K562 (cell line): ENCODE measurements around the gene PFKP. TPM values are rescaled to one million over a fixed set of nuclear protein-coding genes. Genes with fewer than 3 reads are reported as not detected.

ENCODE experiments used
- ATAC-seq: fragments of 200-7000 bp; cut with Tn5 transposase; 3 replicates; pipeline ENCODE4 v1.9.1; 2020; ENCODE audit warnings: moderate library complexity
- BruUV-seq: library from RNA; stranded (reverse); fragments of 400-500 nt; replicated peaks from 2 replicates; lab custom pipeline; 2021; lab: Mats Ljungman, UMichigan
- CTCF ChIA-PET: fragments of 300-600 bp; formaldehyde crosslinking; extraction: SDS; loops from one replicate; lab custom pipeline; 2021; ENCODE audit warnings: low intra/inter-chr PET ratio; lab: Yijun Ruan, JAX
- POLR2A ChIA-PET: fragments of 300-600, 350-650 bp; sonication (Branson Sonifier 250); formaldehyde crosslinking; extraction: SDS; loops from one replicate; lab custom pipeline; 2021; ENCODE audit warnings: antibody characterized with exemption, inconsistent platforms; lab: Yijun Ruan, JAX
- DNase-seq, 4 experiments: peaks; one replicate each; pipeline versions ENCODE4 v3.0.0 to v3.0.0-alpha.2; 2011 to 2018; ENCODE audit warnings: low spot score in 3 of 4, mixed read lengths in 3 of 4; ENCODE audit errors: extremely low read depth in 1 of 4
- FAIRE-seq: peaks from 2 replicates; lab custom pipeline; 2011; peaks lifted over from hg19 to GRCh38; lab: Jason Lieb, UNC
- H2AFZ ChIP-seq: 2 replicates; pipeline ENCODE4 v1.6.0; 2011; ENCODE audit warnings: low read depth, low read length, control low read depth, inconsistent platforms
- H3K27ac ChIP-seq: fragments of 200-600 bp; 3 replicates; pipeline ENCODE4 v1.8.0; 2011; ENCODE audit warnings: low read depth, mild to moderate bottlenecking, control low read depth, inconsistent platforms, low read length, moderate library complexity, mixed read lengths; ENCODE audit errors: extremely low read depth
- H3K27me3 ChIP-seq, 2 experiments: fragments of 300-600 bp in 1 of 2; 2 replicates in 1 of 2; 3 replicates in 1 of 2; pipeline versions ENCODE4 v1.6.0 to v1.8.0; 2011; ENCODE audit warnings: inconsistent platforms in 2 of 2, low read length in 2 of 2, mild to moderate bottlenecking in 1 of 2, mixed read lengths in 1 of 2, moderate library complexity in 1 of 2; ENCODE audit not compliant: control insufficient read depth in 2 of 2, insufficient read depth in 2 of 2
- H3K36me3 ChIP-seq: fragments of 300-600 bp; 3 replicates; pipeline ENCODE4 v1.8.0; 2011; ENCODE audit warnings: mild to moderate bottlenecking, low read length, inconsistent platforms; ENCODE audit not compliant: control insufficient read depth, insufficient read depth
- H3K4me1 ChIP-seq, 2 experiments: fragments of 200-600 bp in 1 of 2; replicated peaks in 1 of 2; 2 replicates in 1 of 2; 3 replicates in 1 of 2; pipeline versions ENCODE4 v1.5.1 to v1.8.0; 2011; ENCODE audit warnings: inconsistent platforms in 2 of 2, low read length in 2 of 2, mild to moderate bottlenecking in 1 of 2, mixed read lengths in 1 of 2, moderate library complexity in 1 of 2; ENCODE audit not compliant: control insufficient read depth in 2 of 2, insufficient read depth in 2 of 2
- H3K4me2 ChIP-seq: 2 replicates; pipeline ENCODE4 v1.6.1; 2011; ENCODE audit warnings: low read length, control low read depth, inconsistent platforms, mixed read lengths; ENCODE audit not compliant: insufficient read depth
- H3K4me3 ChIP-seq: fragments of 200-600 bp; sonication (generic), shearing (Covaris generic); 2 replicates; pipeline ENCODE4 v1.5.1; 2016; ENCODE audit warnings: control low read depth, inconsistent platforms
- H3K79me2 ChIP-seq: fragments of 200-600 bp; 3 replicates; pipeline ENCODE4 v1.8.0; 2011; ENCODE audit warnings: low read length, inconsistent platforms; ENCODE audit not compliant: control insufficient read depth, insufficient read depth
- H3K9ac ChIP-seq, 2 experiments: 2 replicates each; pipeline versions ENCODE4 v1.6.0 to v1.6.1; 2011; ENCODE audit warnings: low read depth in 2 of 2, low read length in 2 of 2, control low read depth in 1 of 2, inconsistent platforms in 1 of 2, mild to moderate bottlenecking in 1 of 2, mixed read lengths in 1 of 2; ENCODE audit not compliant: insufficient read depth in 1 of 2
- H3K9me1 ChIP-seq: one replicate; pipeline ENCODE4 v1.6.0; 2011; ENCODE audit warnings: inconsistent platforms, mild to moderate bottlenecking, low read length, moderate library complexity; ENCODE audit not compliant: control insufficient read depth, insufficient read depth
- H3K9me3 ChIP-seq: replicated peaks from 2 replicates; pipeline ENCODE4 v1.5.1; 2011; ENCODE audit warnings: low read depth, low read length, inconsistent platforms; ENCODE audit not compliant: control insufficient read depth, insufficient read depth
- H4K20me1 ChIP-seq: replicated peaks from 2 replicates; pipeline ENCODE4 v1.6.1; 2011; ENCODE audit warnings: low read length, inconsistent platforms, mixed read lengths; ENCODE audit not compliant: control insufficient read depth, insufficient read depth
- ELK1 ChIP-seq: sonication (generic); formaldehyde crosslinking; IDR thresholded peaks from 2 replicates; pipeline ENCODE4 v1.8.1; 2022; ENCODE audit warnings: missing genetic modification reagents
- HNRNPL ChIP-seq: fragments of 200-400 bp; formaldehyde crosslinking; IDR thresholded peaks from 2 replicates; pipeline ENCODE4 v1.6.1; 2017; ENCODE audit warnings: low read depth, mild to moderate bottlenecking, low read length
- HNRNPLL ChIP-seq: fragments of 200-400 bp; formaldehyde crosslinking; IDR thresholded peaks from 2 replicates; pipeline ENCODE4 v1.6.1; 2017; ENCODE audit warnings: low read length, low read depth, mild to moderate bottlenecking; ENCODE audit not compliant: poor library complexity, severe bottlenecking
- JUN ChIP-seq, 2 experiments: sonication (generic) in 1 of 2; formaldehyde crosslinking in 1 of 2; IDR thresholded peaks; 2 replicates each; pipeline versions ENCODE4 v1.6.1 to v1.8.0; 2012 to 2022; ENCODE audit warnings: borderline replicate concordance in 2 of 2, mild to moderate bottlenecking in 2 of 2, improper control_type of control experiment in 1 of 2, low read depth in 1 of 2, low read length in 1 of 2, missing genetic modification reagents in 1 of 2
- KDM1A ChIP-seq, 2 experiments: fragments of 450-650 bp; IDR thresholded peaks; 2 replicates each; pipeline ENCODE4 v1.6.1; 2016; ENCODE audit warnings: mild to moderate bottlenecking in 2 of 2
- KLF16 ChIP-seq: IDR thresholded peaks from 2 replicates; pipeline ENCODE4 v1.6.1; 2016; ENCODE audit warnings: antibody characterized with exemption
- NCOR1 ChIP-seq: fragments of 450-650 bp; IDR thresholded peaks from 2 replicates; pipeline ENCODE4 v1.6.1; 2016; ENCODE audit warnings: mild to moderate bottlenecking, moderate library complexity
- NFE2L1 ChIP-seq: fragments of 450-650 bp; IDR thresholded peaks from 2 replicates; pipeline ENCODE4 v1.6.1; 2016; ENCODE audit warnings: missing genetic modification characterization, low read depth, mild to moderate bottlenecking, missing compliant biosample characterization, moderate library complexity, borderline replicate concordance
- PHF20 ChIP-seq: fragments of 450-650 bp; IDR thresholded peaks from 2 replicates; pipeline ENCODE4 v1.6.1; 2018; ENCODE audit not compliant: partially characterized antibody
- POLR2A ChIP-seq: fragments of 450-650 bp; conservative IDR thresholded peaks from 2 replicates; pipeline ENCODE4 v1.6.1; 2016
- STAT5A ChIP-seq: IDR thresholded peaks from 2 replicates; pipeline ENCODE4 v1.6.1; 2012; ENCODE audit warnings: low read length, inconsistent platforms, borderline replicate concordance
- SUPT5H ChIP-seq: fragments of 450-650 bp; IDR thresholded peaks from 2 replicates; pipeline ENCODE4 v1.6.1; 2016
- TAF7 ChIP-seq: fragments of 450-650 bp; IDR thresholded peaks from 2 replicates; pipeline ENCODE4 v1.6.1; 2016; ENCODE audit warnings: missing genetic modification characterization, missing compliant biosample characterization
- TARDBP ChIP-seq: fragments of 450-650 bp; IDR thresholded peaks from 2 replicates; pipeline ENCODE4 v1.6.1; 2016
- ZNF212 ChIP-seq: fragments of 450-650 bp; formaldehyde crosslinking; IDR thresholded peaks from 2 replicates; pipeline ENCODE4 v1.4.0; 2020; ENCODE audit warnings: mild to moderate bottlenecking
- ZNF253 ChIP-seq: fragments of 250-450 bp; sonication (Bioruptor Pico); conservative IDR thresholded peaks from 2 replicates; pipeline ENCODE4 v1.6.1; 2021; ENCODE audit warnings: mild to moderate bottlenecking
- WGBS: fragments of 100-300 bp; shearing (Covaris generic); methylation state at CpG from one replicate; pipeline ENCODE4 v1.1.6; 2016; ENCODE audit warnings: low coverage, mixed read lengths; ENCODE audit not compliant: insufficient coverage; ENCODE audit errors: missing lambda C conversion rate; 5-methylcytosine and 5-hydroxymethylcytosine counted together
- in situ Hi-C: fragments of 300-500 bp; cut with MboI; formaldehyde crosslinking; loops from 4 replicates; pipeline ENCODE4 v1.15.0; 2018; ENCODE audit warnings: inconsistent platforms, mixed read lengths
- intact Hi-C: fragments of 100-400 bp; cut with micrococcal nuclease; formaldehyde crosslinking; loops from 2 replicates; pipeline ENCODE4 v1.14.2; 2022
- polyA plus RNA-seq, 8 experiments: library from polyadenylated mRNA; depleted of rRNA in 4 of 8; stranded (reverse) in 5 of 8; unstranded in 3 of 8; fragments of >200 nt; fragmentation: Nextera tagmentation in 2 of 8; fragmentation: Illumina TruSeq in 1 of 8; extraction: Ambion mirVana in 2 of 8; extraction: Trizol in 1 of 8; gene quantifications; 2 replicates each; pipeline versions ENCODE4 v1.2.1 to v1.2.3, GENCODE V29; 2011 to 2014; ENCODE audit warnings: inconsistent platforms in 1 of 8, missing spikeins in 1 of 8
- total RNA-seq, 7 experiments: library from RNA; depleted of rRNA in 6 of 7; stranded (reverse); fragments of >200 nt in 6 of 7; fragmentation: Illumina TruSeq in 2 of 7; extraction: Trizol in 2 of 7; gene quantifications; 2 replicates each; pipeline versions ENCODE4 v1.2.1 to v1.2.3, GENCODE V29; 2011 to 2021; ENCODE audit warnings: low replicate concordance in 1 of 7

PFKP gene
- total and polyA plus RNA-seq, 9 of the 15 experiments (the other 6 are each of a cell fraction or from before 2014, with no cell fraction given), result 23.5 to 116 (median 62.1) TPM

GRCh38 chr10:3110782-3111620 lies 43.7 kb downstream of the PFKP start:
- no TSS peak for BruUV-seq
- H3K27me3 ChIP-seq, result no peaks in the 10 kb centered on the region
- POLR2A ChIA-PET, result interaction anchor here (1.0 to 1.9 kb wide), 3 partner anchors 10 to 16 kb away, joined by 3 to 4 read pairs (median 3); no protein-coding TSS in a partner anchor

More at GRCh38 chr10:3110782-3111620, 43.7 kb downstream of the PFKP start:
- intact Hi-C loops, result no loop called here
- H3K79me2 ChIP-seq, result no peaks in the 10 kb centered on the region
- peaks cover 83% of the 10 kb centered on the region for H3K36me3 ChIP-seq
- H3K4me1 ChIP-seq, result no peaks in the 10 kb centered on the region
- no peaks in the 10 kb centered on the region for H4K20me1 ChIP-seq
- no peak for DNase-seq
- no peak for FAIRE-seq
- in situ Hi-C loops, result no loop called here
- H2AFZ ChIP-seq, result no peak overlapping the region
- no peaks in the 10 kb centered on the region for H3K9me3 ChIP-seq
- WGBS, result 86% methylated on average over 9 of the region's 9 CpGs
- no peak for ATAC-seq
- CTCF ChIA-PET, result no interaction called here
- H3K9ac ChIP-seq, result no peak overlapping the region
- no peak overlapping the region for H3K4me2 ChIP-seq
- H3K4me3 ChIP-seq, result no peak overlapping the region
- TF ChIP-seq STAT5A, result peak; percentile 65
- TF ChIP-seq TARDBP, result peak; percentile 65; the same call in 1 of the 2 replicates
- no peak for TF ChIP-seq HNRNPLL
- TF ChIP-seq TAF7 (tag), result 0 out of 2 replicates have a peak, but pooled peaks have one; percentile 15
- no peak for TF ChIP-seq HNRNPL
- no peak for TF ChIP-seq JUN (IDR thresholded peaks at IDR 0.05; ENCODE audit: borderline replicate concordance, low read depth, low read length)
- TF ChIP-seq JUN (CRISPR knock-in tag; IDR thresholded peaks at IDR 0.05; ENCODE audit: borderline replicate concordance), result no peak
- peak in 1 of 2 experiments; percentile 76; a peak in 1 of 4 replicates for TF ChIP-seq KDM1A (IDR thresholded peaks at IDR 0.05)
- TF ChIP-seq SUPT5H, result peak; percentile 62
- TF ChIP-seq PHF20, result peak; percentile 50
- no peak for TF ChIP-seq NCOR1
- TF ChIP-seq POLR2A, result peak; percentile 58; the same call in 1 of the 2 replicates
- TF ChIP-seq ZNF253 (CRISPR knock-in tag), result no peak
- TF ChIP-seq ZNF212 (CRISPR knock-in tag), result no peak
- TF ChIP-seq ELK1, result no peak
- no peak for TF ChIP-seq KLF16
- no peak for TF ChIP-seq NFE2L1 (tag)
- TF ChIP-seq, all 486 proteins: peak for 7
- H3K9me1 ChIP-seq, result no peaks in the 10 kb centered on the region
- H3K27ac ChIP-seq, result no peak overlapping the region
